ENCODE data around the gene P2RX4. TPM values are rescaled to one million over a fixed set of nuclear protein-coding genes. Genes with fewer than 3 reads are reported as not detected.
"Not testable (repeated sequence)": the region's sequence is repeated elsewhere in the genome, so short reads cannot be mapped to it uniquely, and the experiment has no call there.

P2RX4 gene
- total and polyA plus RNA-seq, 2 of the 13 experiments (the other 11 are each of a cell fraction or from before 2014, with no cell fraction given): 13.8 to 30.8 TPM

DNA sequence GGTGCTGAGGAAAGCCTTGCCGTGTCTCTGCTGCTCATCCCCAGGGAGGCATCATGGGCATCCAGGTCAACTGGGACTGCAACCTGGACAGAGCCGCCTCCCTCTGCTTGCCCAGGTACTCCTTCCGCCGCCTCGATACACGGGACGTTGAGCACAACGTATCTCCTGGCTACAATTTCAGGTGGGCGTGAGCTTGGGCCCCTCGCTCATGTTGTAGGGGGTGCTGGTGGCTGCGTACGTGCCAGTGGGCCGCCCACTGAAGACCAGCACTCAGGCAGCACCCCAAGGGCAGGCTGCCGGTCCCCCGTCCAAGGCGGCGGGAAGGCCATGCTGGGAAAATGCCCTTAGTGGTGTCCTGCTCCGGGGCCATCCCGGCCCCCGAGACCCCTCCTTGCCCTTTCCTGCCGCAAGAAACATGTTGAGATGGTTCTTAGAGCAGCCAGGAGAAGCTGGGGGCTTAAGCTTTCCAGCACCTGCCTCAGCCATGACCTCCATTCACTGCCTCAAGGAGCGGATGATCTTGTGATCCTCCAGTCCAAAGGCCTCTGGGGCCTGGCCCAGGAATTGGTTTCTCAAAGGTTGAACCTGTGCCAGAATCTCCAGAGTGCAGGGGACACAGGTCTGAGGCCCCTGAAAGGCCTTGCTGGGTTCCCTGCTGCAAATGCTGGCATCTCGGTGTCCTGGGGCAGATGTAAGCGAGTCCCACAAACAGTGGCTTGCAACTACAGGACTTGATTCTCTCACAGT, 19.2 kb downstream of the P2RX4 start:
- POLR2A ChIA-PET: no interaction called here
- Histone ChIP-seq H3K27ac (ENCODE audit: extremely low read length, insufficient read depth, low read length) (no peak overlapping the region), H2AFZ (ENCODE audit: low read length) (no peak overlapping the region), H3K4me3 (replicated peaks in 1 of 3; ENCODE audit: insufficient read depth in 1 of 3, low read depth in 2 of 3, low read length in 3 of 3) (no peak overlapping the region), H3K4me1 (ENCODE audit: insufficient read depth, low read length) (peaks cover 31% of the 10 kb centered on the region), H3K9me3 (ENCODE audit: low read length) (no peaks in the 10 kb centered on the region), H3K36me3 (replicated peaks in 1 of 2; ENCODE audit: control insufficient read depth in 1 of 2, insufficient read depth in 2 of 2, low read length in 2 of 2) (no peaks in the 10 kb centered on the region; a peak in 1 of 5 replicates), H3K4me2 (ENCODE audit: low read depth, low read length) (no peak overlapping the region), H3K27me3 (ENCODE audit: control insufficient read depth in 1 of 2, insufficient read depth in 2 of 2, low read length in 2 of 2) (no peaks in the 10 kb centered on the region), H4K20me1 (ENCODE audit: insufficient read depth, low read length) (no peaks in the 10 kb centered on the region), H3K79me2 (ENCODE audit: insufficient read depth, low read length) (no peaks in the 10 kb centered on the region), H3K9ac (ENCODE audit: insufficient read depth, low read depth, low read length) (no peak overlapping the region)
- BruUV-seq (replicated peaks): no TSS peak
- no peak for FAIRE-seq
- WGBS (ENCODE audit: low lambda C conversion rate): 94% methylated on average over 11 of the region's 24 CpGs
- intact Hi-C loops (cut with micrococcal nuclease; ENCODE audit: unreplicated experiment) (no loop called here), in situ Hi-C loops (cut with HindIII; ENCODE audit: extremely low pct_ligation_motif_present, low pct_unique_long_range_greater_than_20kb) (no loop called here)
- CTCF ChIA-PET (ENCODE audit: low intra/inter-chr PET ratio, low total read pairs): no interaction called here
- no peak for ATAC-seq
- no peak for DNase-seq (ENCODE audit: low spot score)
- TF ChIP-seq PPARG (CRISPR knock-in tag; conservative IDR thresholded peaks at IDR 0.05) (no peak), AGO2 (optimal IDR thresholded peaks at IDR 0.05; ENCODE audit: low read depth, low read length) (peak; percentile 49)

DNA sequence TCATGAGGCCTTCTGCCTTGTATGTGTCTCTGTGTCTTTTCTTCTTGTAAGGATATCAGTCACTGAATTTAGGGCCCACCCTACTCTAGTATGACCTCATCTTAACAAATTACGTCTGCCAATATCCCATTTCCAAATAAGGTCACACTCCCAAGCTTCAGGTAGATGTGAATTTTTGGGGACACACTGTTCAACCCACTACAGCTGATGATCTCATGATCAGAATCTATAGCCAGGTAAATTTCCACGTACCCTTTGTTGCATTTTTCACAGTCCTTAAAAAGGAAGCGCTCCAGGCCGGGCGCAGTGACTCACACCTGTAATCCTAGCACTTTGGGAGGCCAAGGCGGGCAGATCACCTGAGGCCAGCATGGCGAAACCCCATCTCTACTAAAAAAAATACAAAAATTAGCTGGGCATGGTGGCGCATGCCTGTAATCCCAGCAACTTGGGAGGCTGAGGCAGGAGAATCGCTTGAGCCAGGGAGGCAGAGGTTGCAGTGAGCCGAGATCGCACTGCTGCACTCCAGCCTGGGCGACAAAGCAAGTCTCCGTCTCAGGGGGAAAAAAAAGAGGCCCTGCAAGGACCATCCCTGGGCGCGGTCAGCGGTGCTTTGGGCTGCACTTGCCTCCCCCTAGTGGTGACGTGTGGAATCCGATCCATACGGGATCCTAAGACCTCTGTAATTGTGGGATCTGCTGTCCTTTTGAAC, 20.1 kb downstream of the P2RX4 start:
- DNase-seq (ENCODE audit: low spot score) (peak; percentile 62), FAIRE-seq (peak; percentile 60), ATAC-seq (peak; percentile 78)
- H3K27me3 ChIP-seq (ENCODE audit: control insufficient read depth in 1 of 2, insufficient read depth in 2 of 2, low read length in 2 of 2); H3K4me3 ChIP-seq (replicated peaks in 1 of 3; ENCODE audit: insufficient read depth in 1 of 3, low read depth in 2 of 3, low read length in 3 of 3); H3K27ac ChIP-seq (ENCODE audit: extremely low read length, insufficient read depth, low read length); H4K20me1 ChIP-seq (ENCODE audit: insufficient read depth, low read length); H3K9me3 ChIP-seq (ENCODE audit: low read length); H3K79me2 ChIP-seq (ENCODE audit: insufficient read depth, low read length); H3K4me2 ChIP-seq (ENCODE audit: low read depth, low read length); BruUV-seq (replicated peaks); POLR2A ChIA-PET; H2AFZ ChIP-seq (ENCODE audit: low read length); H3K9ac ChIP-seq (ENCODE audit: insufficient read depth, low read depth, low read length); in situ Hi-C loops (cut with HindIII; ENCODE audit: extremely low pct_ligation_motif_present, low pct_unique_long_range_greater_than_20kb); H3K36me3 ChIP-seq (replicated peaks in 1 of 2; ENCODE audit: control insufficient read depth in 1 of 2, insufficient read depth in 2 of 2, low read length in 2 of 2): not testable (repeated sequence)
- peaks cover 31% of the 10 kb centered on the region for H3K4me1 ChIP-seq (ENCODE audit: insufficient read depth, low read length)
- WGBS (ENCODE audit: low lambda C conversion rate): 48% methylated on average over 17 of the region's 19 CpGs
- CTCF ChIA-PET (ENCODE audit: low intra/inter-chr PET ratio, low total read pairs): interaction anchor here (0.6 kb wide), 1 partner anchor 483 kb away, joined by 3 read pairs; no protein-coding TSS in a partner anchor
- intact Hi-C loops (cut with micrococcal nuclease; ENCODE audit: unreplicated experiment): loop anchor here (5.0 kb wide), 1 partner anchor 168 kb away; no protein-coding TSS in a partner anchor
- TF ChIP-seq RXRA (CRISPR knock-in tag; IDR thresholded peaks at IDR 0.05) (peak; percentile 50; the same call in 1 of the 2 replicates), ZMYM3 (CRISPR knock-in tag; IDR thresholded peaks at IDR 0.05) (0 out of 2 replicates have a peak, but pooled peaks have one; percentile 10), NRL (CRISPR knock-in tag; IDR thresholded peaks at IDR 0.05; ENCODE audit: borderline replicate concordance) (0 out of 2 replicates have a peak, but pooled peaks have one; percentile 55), FOXA3 (CRISPR knock-in tag; IDR thresholded peaks at IDR 0.05) (peak; percentile 19; the same call in 1 of the 2 replicates), SSRP1 (CRISPR knock-in tag; IDR thresholded peaks at IDR 0.05) (peak; percentile 82; the same call in 1 of the 2 replicates), ZNF891 (CRISPR knock-in tag; IDR thresholded peaks at IDR 0.05) (0 out of 2 replicates have a peak, but pooled peaks have one; percentile 45)
- TF ChIP-seq, protein P1, sequence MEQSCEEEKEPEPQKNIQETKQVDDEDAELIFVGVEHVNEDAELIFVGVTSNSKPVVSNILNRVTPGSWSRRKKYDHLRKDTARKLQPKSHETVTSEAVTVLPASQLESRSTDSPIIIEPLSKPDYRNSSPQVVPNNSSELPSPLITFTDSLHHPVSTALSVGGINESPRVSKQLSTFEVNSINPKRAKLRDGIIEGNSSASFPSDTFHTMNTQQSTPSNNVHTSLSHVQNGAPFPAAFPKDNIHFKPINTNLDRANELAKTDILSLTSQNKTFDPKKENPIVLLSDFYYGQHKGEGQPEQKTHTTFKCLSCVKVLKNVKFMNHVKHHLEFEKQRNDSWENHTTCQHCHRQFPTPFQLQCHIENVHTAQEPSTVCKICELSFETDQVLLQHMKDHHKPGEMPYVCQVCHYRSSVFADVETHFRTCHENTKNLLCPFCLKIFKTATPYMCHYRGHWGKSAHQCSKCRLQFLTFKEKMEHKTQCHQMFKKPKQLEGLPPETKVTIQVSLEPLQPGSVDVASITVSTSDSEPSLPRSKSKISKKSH (CRISPR knock-in tag; IDR thresholded peaks at IDR 0.05; ENCODE audit: borderline replicate concordance): peak; percentile 40; the same call in 1 of the 2 replicates
- TF ChIP-seq, protein P2, sequence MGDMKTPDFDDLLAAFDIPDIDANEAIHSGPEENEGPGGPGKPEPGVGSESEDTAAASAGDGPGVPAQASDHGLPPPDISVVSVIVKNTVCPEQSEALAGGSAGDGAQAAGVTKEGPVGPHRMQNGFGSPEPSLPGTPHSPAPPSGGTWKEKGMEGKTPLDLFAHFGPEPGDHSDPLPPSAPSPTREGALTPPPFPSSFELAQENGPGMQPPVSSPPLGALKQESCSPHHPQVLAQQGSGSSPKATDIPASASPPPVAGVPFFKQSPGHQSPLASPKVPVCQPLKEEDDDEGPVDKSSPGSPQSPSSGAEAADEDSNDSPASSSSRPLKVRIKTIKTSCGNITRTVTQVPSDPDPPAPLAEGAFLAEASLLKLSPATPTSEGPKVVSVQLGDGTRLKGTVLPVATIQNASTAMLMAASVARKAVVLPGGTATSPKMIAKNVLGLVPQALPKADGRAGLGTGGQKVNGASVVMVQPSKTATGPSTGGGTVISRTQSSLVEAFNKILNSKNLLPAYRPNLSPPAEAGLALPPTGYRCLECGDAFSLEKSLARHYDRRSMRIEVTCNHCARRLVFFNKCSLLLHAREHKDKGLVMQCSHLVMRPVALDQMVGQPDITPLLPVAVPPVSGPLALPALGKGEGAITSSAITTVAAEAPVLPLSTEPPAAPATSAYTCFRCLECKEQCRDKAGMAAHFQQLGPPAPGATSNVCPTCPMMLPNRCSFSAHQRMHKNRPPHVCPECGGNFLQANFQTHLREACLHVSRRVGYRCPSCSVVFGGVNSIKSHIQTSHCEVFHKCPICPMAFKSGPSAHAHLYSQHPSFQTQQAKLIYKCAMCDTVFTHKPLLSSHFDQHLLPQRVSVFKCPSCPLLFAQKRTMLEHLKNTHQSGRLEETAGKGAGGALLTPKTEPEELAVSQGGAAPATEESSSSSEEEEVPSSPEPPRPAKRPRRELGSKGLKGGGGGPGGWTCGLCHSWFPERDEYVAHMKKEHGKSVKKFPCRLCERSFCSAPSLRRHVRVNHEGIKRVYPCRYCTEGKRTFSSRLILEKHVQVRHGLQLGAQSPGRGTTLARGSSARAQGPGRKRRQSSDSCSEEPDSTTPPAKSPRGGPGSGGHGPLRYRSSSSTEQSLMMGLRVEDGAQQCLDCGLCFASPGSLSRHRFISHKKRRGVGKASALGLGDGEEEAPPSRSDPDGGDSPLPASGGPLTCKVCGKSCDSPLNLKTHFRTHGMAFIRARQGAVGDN (CRISPR knock-in tag; IDR thresholded peaks at IDR 0.05): peak; percentile 50
